Stomach (tissue), 4 donors: ENCODE data around the gene SOX12.

ENCODE experiments used
- CTCF ChIP-seq, 7 experiments: fragments of 450-650 bp in 4 of 7; fragments of 200-600 bp in 3 of 7; sonication (generic) in 3 of 7; IDR thresholded peaks; one replicate each; pipeline ENCODE4 v1.5.1; 2016 to 2019; ENCODE audit warnings: antibody characterized with exemption in 7 of 7, control low read depth in 2 of 7, mild to moderate bottlenecking in 1 of 7
- POLR2AphosphoS5 ChIP-seq, 3 donors: sonication (generic); formaldehyde crosslinking; IDR thresholded peaks; one replicate each; pipeline ENCODE4 v1.6.1; 2016; ENCODE audit warnings: antibody characterized with exemption in 3 of 3

GRCh38 chr20:326645-327185 lies 1.4 kb downstream of the SOX12 start:
- TF ChIP-seq CTCF (IDR thresholded peaks at IDR 0.05): no peak
- TF ChIP-seq POLR2AphosphoS5 (IDR thresholded peaks at IDR 0.05): no peak
